GM18502 (cell line): ENCODE measurements around the gene NXNL1.
"Not testable (repeated sequence)": the region's sequence is repeated elsewhere in the genome, so short reads cannot be mapped to it uniquely, and the experiment has no call there.

Source experiments
- ATAC-seq: cut with Tn5 transposase; IDR thresholded peaks from one replicate; pipeline ENCODE4 v1.9.1; 2021; ENCODE audit warnings: mild to moderate bottlenecking; ENCODE audit not compliant: unreplicated experiment, poor library complexity

Gene NXNL1

GRCh38 chr19:17460372-17461230, at the start of gene NXNL1:
TSS of gene NXNL1 (minus strand) at chr19:17460926. CDS start at chr19:17460869, 57 bp downstream.
- ATAC-seq: no peak

- not testable (repeated sequence) for ATAC-seq
These were observed 47.8 kb upstream of the NXNL1 start for GRCh38 chr19:17508558-17508933.

- no peak for ATAC-seq
These were observed 46.0 kb upstream of the NXNL1 start for GRCh38 chr19:17506745-17507144.

GRCh38 chr19:17505223-17505622, 44.5 kb upstream of the NXNL1 start:
- ATAC-seq: no peak

- no peak for ATAC-seq
These were observed 43.7 kb upstream of the NXNL1 start for GRCh38 chr19:17504456-17504855.

DNA sequence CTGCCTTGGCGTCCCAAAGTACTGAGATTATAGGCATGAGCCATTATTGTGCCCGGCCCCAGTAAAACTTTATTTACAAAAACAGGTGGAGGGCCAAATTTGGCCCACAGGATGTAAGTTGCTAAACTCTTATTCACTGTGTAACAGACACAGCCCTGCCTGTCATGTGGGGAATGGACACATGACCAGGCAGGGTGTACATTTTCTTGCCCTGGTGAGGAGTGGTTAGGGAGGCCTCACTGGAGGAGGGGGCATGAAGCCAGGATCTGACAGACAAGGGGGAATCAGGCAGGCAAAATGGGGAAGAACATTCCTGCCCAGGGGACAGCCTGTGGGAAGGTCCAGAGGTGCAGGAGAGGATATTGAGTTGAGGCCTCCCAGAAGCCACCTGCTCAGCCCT, 43.3 kb upstream of the NXNL1 start:
- no peak for ATAC-seq

DNA sequence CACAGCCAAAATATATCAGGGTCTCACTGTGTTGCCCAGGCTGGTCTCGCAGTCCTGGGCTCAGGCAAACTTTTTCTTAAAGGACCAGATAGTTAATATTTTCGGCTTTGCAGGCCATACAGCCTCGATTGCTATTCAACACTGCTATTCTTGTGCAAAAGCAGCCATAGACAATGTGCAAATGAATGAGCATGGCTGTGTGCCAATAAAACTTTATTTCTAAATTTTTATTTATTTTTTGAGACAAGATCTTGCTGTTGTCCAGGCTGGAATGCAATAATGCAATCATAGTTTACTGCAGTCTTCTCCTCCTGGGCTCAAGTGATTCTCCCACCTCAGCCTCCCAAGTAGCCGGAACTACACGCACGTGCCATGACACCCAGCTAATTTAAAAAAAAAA, 42.5 kb upstream of the NXNL1 start:
- no peak for ATAC-seq

GRCh38 chr19:17500447-17501198, 39.9 kb upstream of the NXNL1 start:
- ATAC-seq: no peak

DNA sequence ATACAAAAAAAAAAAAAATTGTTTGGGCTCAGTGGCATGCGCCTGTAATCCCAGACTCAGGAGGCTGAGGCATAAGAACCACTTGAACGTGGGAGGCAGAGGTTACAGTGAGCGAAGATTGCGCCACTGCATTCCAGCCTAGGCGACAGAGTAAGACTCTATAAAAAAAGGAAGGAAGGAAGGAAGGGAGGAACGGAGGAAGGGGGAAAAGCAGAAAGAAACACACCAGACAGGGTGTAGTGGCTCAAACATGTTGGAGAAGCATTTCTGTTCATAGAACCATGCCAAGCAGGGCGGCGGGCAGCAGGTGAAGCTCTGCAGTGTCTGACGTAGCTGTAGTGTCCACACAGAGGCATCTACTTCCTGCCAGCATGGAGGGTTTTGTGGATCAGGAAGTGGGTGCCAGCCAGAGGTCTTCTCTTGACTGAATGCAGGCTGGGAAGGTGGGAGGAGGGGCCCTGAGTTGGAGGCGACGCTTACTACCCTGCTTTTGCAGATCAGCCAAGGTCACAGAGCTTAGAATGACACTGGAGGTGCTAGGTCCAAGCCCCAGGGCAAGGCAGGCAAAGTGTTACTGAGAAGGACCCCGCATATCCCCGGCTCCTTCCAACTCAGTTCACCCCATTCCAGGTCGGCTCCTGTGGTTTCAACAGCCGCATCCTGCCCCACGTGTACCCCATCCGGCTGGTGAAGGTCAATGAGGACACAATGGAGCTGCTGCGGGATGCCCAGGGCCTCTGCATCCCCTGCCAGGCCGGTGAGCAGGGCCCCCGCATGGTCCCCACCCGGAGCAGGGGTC, 39.1 kb upstream of the NXNL1 start:
- no peak for ATAC-seq

GRCh38 chr19:17499025-17499424, 38.3 kb upstream of the NXNL1 start:
- ATAC-seq: not testable (repeated sequence)

- no peak for ATAC-seq
These were observed 36.5 kb upstream of the NXNL1 start for GRCh38 chr19:17497149-17497798.

- ATAC-seq: no peak
These were observed 35.7 kb upstream of the NXNL1 start for GRCh38 chr19:17496337-17496997.

- ATAC-seq: no peak
These were observed 35.0 kb upstream of the NXNL1 start for GRCh38 chr19:17495639-17496296.

- no peak for ATAC-seq
These were observed 30.6 kb upstream of the NXNL1 start for GRCh38 chr19:17491287-17491686.

- no peak for ATAC-seq
These were observed 29.7 kb upstream of the NXNL1 start for GRCh38 chr19:17490411-17490810.

DNA sequence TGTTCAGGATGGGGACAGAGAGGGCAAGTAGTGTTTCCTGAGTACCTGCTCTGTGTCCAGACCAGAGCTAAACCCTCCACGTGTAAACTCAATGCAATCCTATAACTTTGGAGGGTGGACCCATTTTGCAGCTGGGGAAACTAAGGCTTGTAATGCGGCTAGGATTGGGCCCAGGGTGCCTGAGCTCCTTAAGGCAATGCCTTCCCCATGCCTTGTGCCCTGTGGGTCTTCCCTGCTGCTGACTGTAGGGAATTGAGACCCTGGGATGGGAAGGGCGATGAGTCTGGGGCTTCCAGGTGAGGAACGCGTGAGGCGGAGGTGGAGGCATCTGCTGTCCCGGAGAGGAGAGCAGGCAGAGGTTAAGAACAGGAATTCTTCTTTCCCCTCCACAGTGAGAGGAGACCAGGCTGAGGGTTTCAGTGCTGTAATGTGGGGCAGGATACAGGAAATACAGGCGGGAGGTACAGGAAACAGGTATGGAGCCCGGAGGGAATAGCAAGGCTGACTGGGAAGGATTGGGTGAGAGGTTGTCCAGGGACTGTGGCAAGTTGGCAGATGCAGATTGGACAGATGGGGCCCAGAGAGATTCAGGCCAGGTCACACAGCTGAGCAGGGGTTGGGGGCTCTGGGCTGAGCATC, 28.8 kb upstream of the NXNL1 start:
- no peak for ATAC-seq

GRCh38 chr19:17488593-17489391, 28.1 kb upstream of the NXNL1 start:
- ATAC-seq: no peak
